ENCODE results near the gene CDS2. TPM values are rescaled to one million over a fixed set of nuclear protein-coding genes. Genes with fewer than 3 reads are reported as not detected.

CDS2 gene
- total RNA-seq, 1 experiment from 2014 or later, result 37.5 TPM

DNA sequence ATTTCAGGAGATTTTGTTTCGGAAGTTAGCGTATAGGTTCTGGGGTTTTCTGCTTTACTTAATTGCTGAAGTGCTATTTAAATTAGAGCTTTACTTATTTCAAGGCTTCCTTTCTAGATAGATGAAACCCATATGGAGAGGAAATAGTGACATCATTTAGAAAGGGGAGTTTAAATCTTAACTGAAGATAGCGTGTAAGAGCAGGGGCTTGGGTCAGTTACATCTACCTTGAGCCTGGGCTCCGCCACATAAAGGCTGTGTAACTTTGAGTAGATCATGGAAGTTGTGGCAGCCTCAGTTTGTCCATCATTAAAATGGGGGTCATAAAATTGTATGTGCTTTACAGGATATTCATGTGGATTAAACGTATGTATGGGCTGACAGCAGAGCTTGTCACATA is 4.7 kb downstream of the CDS2 start:
- ATAC-seq (no peak), DNase-seq (ENCODE audit: low read depth, low spot score) (no peak)
- RAD21 ChIA-PET (ENCODE audit: low non-redundant PET in 1 of 2, low total read pairs in 2 of 2, uncharacterized antibody in 2 of 2, unreplicated experiment in 2 of 2), result no interaction called here
- Histone ChIP-seq H3K9ac (ENCODE audit: low read length) (no peak overlapping the region), H2AFZ (ENCODE audit: low read depth, low read length, poor library complexity, severe bottlenecking) (no peak overlapping the region), H3K9me2 (ENCODE audit: insufficient read depth) (no peaks in the 10 kb centered on the region), H3K4me3 (replicated peaks in 1 of 2; ENCODE audit: low read depth in 1 of 2, low read length in 2 of 2) (no peak overlapping the region), H3K27ac (ENCODE audit: low read depth, low read length) (no peak overlapping the region), H3K36me3 (ENCODE audit: control insufficient read depth in 1 of 2, insufficient read depth in 2 of 2, low read length in 2 of 2) (no peaks in the 10 kb centered on the region), H3K4me2 (ENCODE audit: low read length) (no peak overlapping the region), H3K27me3 (ENCODE audit: insufficient read depth, low read length) (no peaks in the 10 kb centered on the region), H3K9me3 (ENCODE audit: control insufficient read depth in 1 of 2, insufficient read depth in 1 of 2, low read depth in 1 of 2, low read length in 2 of 2) (no peaks in the 10 kb centered on the region), H3K4me1 (ENCODE audit: control insufficient read depth in 1 of 2, insufficient read depth in 2 of 2, low read length in 2 of 2) (peaks cover 5 to 9% of the 10 kb centered on the region in 2 experiments; a peak in 2 of 4 replicates), H4K20me1 (ENCODE audit: insufficient read depth) (no peaks in the 10 kb centered on the region), H3K79me2 (ENCODE audit: insufficient read depth, low read length) (peaks cover 57% of the 10 kb centered on the region)
- no TSS peak for BruUV-seq (replicated peaks)
- POLR2A ChIA-PET, result no interaction called here
- intact Hi-C loops (cut with micrococcal nuclease), result no loop called here
- CTCF ChIA-PET, result interaction anchor here (1.3 kb wide), 1 partner anchor 61 kb away, joined by 4 read pairs; no protein-coding TSS in a partner anchor
- TF ChIP-seq SIN3A (IDR thresholded peaks at IDR 0.05; ENCODE audit: low read depth), result no peak
- TF ChIP-seq ELF1 (IDR thresholded peaks at IDR 0.05; ENCODE audit: borderline replicate concordance, low read depth), result no peak
- no peak for TF ChIP-seq CBX3 (IDR thresholded peaks at IDR 0.05; ENCODE audit: low read depth)
- TF ChIP-seq CEBPB (IDR thresholded peaks at IDR 0.05; ENCODE audit: low read depth), result no peak
- no peak for TF ChIP-seq SP1 (IDR thresholded peaks at IDR 0.05; ENCODE audit: low read depth)
- no peak for TF ChIP-seq EZH2phosphoT487 (IDR thresholded peaks at IDR 0.05; ENCODE audit: borderline replicate concordance)
- TF ChIP-seq, protein P1, sequence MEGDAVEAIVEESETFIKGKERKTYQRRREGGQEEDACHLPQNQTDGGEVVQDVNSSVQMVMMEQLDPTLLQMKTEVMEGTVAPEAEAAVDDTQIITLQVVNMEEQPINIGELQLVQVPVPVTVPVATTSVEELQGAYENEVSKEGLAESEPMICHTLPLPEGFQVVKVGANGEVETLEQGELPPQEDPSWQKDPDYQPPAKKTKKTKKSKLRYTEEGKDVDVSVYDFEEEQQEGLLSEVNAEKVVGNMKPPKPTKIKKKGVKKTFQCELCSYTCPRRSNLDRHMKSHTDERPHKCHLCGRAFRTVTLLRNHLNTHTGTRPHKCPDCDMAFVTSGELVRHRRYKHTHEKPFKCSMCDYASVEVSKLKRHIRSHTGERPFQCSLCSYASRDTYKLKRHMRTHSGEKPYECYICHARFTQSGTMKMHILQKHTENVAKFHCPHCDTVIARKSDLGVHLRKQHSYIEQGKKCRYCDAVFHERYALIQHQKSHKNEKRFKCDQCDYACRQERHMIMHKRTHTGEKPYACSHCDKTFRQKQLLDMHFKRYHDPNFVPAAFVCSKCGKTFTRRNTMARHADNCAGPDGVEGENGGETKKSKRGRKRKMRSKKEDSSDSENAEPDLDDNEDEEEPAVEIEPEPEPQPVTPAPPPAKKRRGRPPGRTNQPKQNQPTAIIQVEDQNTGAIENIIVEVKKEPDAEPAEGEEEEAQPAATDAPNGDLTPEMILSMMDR (IDR thresholded peaks at IDR 0.05 in 2 of 3, conservative IDR thresholded peaks at IDR 0.05 in 1 of 3; ENCODE audit: borderline replicate concordance in 1 of 3, insufficient read depth in 1 of 3, low read depth in 2 of 3, low read length in 2 of 3), result no peak
- TF ChIP-seq, protein P2, sequence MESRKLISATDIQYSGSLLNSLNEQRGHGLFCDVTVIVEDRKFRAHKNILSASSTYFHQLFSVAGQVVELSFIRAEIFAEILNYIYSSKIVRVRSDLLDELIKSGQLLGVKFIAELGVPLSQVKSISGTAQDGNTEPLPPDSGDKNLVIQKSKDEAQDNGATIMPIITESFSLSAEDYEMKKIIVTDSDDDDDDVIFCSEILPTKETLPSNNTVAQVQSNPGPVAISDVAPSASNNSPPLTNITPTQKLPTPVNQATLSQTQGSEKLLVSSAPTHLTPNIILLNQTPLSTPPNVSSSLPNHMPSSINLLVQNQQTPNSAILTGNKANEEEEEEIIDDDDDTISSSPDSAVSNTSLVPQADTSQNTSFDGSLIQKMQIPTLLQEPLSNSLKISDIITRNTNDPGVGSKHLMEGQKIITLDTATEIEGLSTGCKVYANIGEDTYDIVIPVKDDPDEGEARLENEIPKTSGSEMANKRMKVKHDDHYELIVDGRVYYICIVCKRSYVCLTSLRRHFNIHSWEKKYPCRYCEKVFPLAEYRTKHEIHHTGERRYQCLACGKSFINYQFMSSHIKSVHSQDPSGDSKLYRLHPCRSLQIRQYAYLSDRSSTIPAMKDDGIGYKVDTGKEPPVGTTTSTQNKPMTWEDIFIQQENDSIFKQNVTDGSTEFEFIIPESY (IDR thresholded peaks at IDR 0.05; ENCODE audit: extremely low read depth, insufficient replicate concordance, low read length), result no peak
- TF ChIP-seq YY1 (IDR thresholded peaks at IDR 0.05; ENCODE audit: extremely low read depth, insufficient replicate concordance, low read depth, low read length), result no peak
- TF ChIP-seq POLR2AphosphoS5 (IDR thresholded peaks at IDR 0.05; ENCODE audit: low read depth, low read length), result no peak
- TF ChIP-seq TCF7L2 (IDR thresholded peaks at IDR 0.05; ENCODE audit: borderline replicate concordance, extremely low read depth, insufficient read depth, insufficient read length), result no peak
- TF ChIP-seq FOSL1 (IDR thresholded peaks at IDR 0.05; ENCODE audit: low read depth), result no peak
- no peak for TF ChIP-seq ZNF274 (IDR thresholded peaks at IDR 0.05; ENCODE audit: low read depth, low read length)
- TF ChIP-seq POLR2A (IDR thresholded peaks at IDR 0.05; ENCODE audit: borderline replicate concordance, extremely low read depth, insufficient read depth, insufficient read length), result no peak
- TF ChIP-seq, protein P3, sequence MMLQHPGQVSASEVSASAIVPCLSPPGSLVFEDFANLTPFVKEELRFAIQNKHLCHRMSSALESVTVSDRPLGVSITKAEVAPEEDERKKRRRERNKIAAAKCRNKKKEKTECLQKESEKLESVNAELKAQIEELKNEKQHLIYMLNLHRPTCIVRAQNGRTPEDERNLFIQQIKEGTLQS (IDR thresholded peaks at IDR 0.05), result no peak
- TF ChIP-seq, protein P4, sequence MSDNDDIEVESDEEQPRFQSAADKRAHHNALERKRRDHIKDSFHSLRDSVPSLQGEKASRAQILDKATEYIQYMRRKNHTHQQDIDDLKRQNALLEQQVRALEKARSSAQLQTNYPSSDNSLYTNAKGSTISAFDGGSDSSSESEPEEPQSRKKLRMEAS (IDR thresholded peaks at IDR 0.05), result no peak
- no peak for TF ChIP-seq JUND (IDR thresholded peaks at IDR 0.05)
- TF ChIP-seq ZFX (IDR thresholded peaks at IDR 0.05), result no peak
- no peak for TF ChIP-seq EZH2 (IDR thresholded peaks at IDR 0.05)
- no peak for TF ChIP-seq RAD21 (IDR thresholded peaks at IDR 0.05; ENCODE audit: low read depth)
